Immature natural killer cell (primary cell): ENCODE data around the gene NINJ1. TPM values are rescaled to one million over a fixed set of nuclear protein-coding genes. Genes with fewer than 3 reads are reported as not detected.

Experiments
- DNase-seq, 3 donors: peaks; one replicate each; pipeline ENCODE4 v3.0.0; 2022; ENCODE audit warnings: mixed read lengths in 1 of 3
- H3K27ac Mint-ChIP-seq, 6 donors: one replicate each; pipeline ENCODE4 v1.8.0; 2020; ENCODE audit warnings: mixed read lengths in 6 of 6, mild to moderate bottlenecking in 5 of 6, inconsistent platforms in 4 of 6, moderate library complexity in 3 of 6
- H3K27me3 Mint-ChIP-seq, 3 donors: one replicate each; pipeline ENCODE4 v1.8.0; 2020 to 2021; ENCODE audit warnings: low read depth in 3 of 3, mild to moderate bottlenecking in 3 of 3, mixed read lengths in 3 of 3, moderate library complexity in 3 of 3, inconsistent platforms in 1 of 3
- H3K36me3 Mint-ChIP-seq, 3 donors: one replicate each; pipeline ENCODE4 v1.8.0; 2020; ENCODE audit warnings: mixed read lengths in 3 of 3, inconsistent platforms in 2 of 3, mild to moderate bottlenecking in 2 of 3
- H3K4me1 Mint-ChIP-seq, 2 donors: one replicate each; pipeline ENCODE4 v1.8.0; 2020; ENCODE audit warnings: inconsistent platforms in 2 of 2, mild to moderate bottlenecking in 2 of 2, mixed read lengths in 2 of 2, moderate library complexity in 1 of 2
- H3K4me3 Mint-ChIP-seq, 5 donors: one replicate each; pipeline ENCODE4 v1.8.0; 2020; ENCODE audit warnings: mild to moderate bottlenecking in 5 of 5, mixed read lengths in 5 of 5, inconsistent platforms in 3 of 5, moderate library complexity in 3 of 5
- H3K9me3 Mint-ChIP-seq, 6 donors: one replicate each; pipeline ENCODE4 v1.8.0; 2020; ENCODE audit warnings: mild to moderate bottlenecking in 6 of 6, mixed read lengths in 6 of 6, inconsistent platforms in 4 of 6, moderate library complexity in 3 of 6
- polyA plus RNA-seq, 3 donors: library from polyadenylated mRNA; unstranded; fragments of 300-500 nt; fragmentation: Illumina TruSeq; gene quantifications; one replicate each; pipeline ENCODE4 v1.2.3, GENCODE V29; 2021

NINJ1 gene
- polyA plus RNA-seq, 3 donors from 2014 or later: 51.3 to 91.0 (median 54.0) TPM

GRCh38 chr9:93133681-93134014, 403 bp downstream of the NINJ1 start:
- Mint-ChIP-seq H3K27me3 (peaks cover 7 to 14% (median 13%) of the 10 kb centered on the region in 3 donors), H3K9me3 (no peaks in the 10 kb centered on the region), H3K4me1 (peaks cover 28 to 32% of the 10 kb centered on the region in 2 donors), H3K4me3 (peak overlapping the region; percentile 78 to 87 (median 81)), H3K27ac (peak overlapping the region in 5 of 6 donors; percentile 66 to 94 (median 87)), H3K36me3 (no peaks in the 10 kb centered on the region)
- DNase-seq: peak in 1 of 3 donors; percentile 63

DNA sequence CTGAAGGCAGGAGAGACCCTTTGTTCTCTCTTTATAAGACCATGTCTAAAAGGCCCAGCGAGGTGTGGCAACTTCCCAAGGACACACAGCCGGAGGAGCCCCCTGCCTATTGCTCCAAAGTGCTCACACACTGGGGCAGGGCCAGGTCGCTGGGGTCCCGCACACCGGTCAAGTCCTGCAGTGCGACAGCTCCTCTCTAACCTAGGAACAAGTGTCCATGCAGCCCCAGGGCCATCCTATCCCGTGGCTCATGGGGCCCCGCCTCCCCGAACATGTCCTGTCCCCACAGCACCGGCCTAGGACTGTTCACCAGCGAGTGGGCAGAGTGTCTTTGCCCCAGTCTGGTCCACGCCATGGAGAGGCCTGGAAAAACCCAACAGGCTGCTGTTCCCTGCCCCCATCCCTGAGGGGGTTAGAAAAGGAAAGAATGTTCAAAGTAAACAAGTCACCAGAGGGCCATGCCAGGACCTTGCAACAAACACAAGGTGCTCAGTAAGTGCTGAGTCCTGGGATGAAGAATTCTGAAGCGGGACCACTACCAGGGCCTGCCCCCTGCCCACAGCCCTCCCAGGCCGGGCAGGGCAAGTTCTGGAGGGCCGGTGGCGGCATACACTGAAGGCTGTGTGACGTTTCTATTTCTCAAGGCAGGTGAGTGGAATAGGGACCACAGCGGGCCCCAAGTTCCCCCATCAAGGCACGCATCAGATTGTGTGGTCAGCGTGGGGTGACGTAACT, 938 bp downstream of the NINJ1 start:
- peak overlapping the region; percentile 78 to 87 (median 81) for H3K4me3 Mint-ChIP-seq
- no peaks in the 10 kb centered on the region for H3K9me3 Mint-ChIP-seq
- H3K27ac Mint-ChIP-seq: peak overlapping the region in 5 of 6 donors; percentile 66 to 94 (median 87)
- peaks cover 28 to 34% of the 10 kb centered on the region in 2 donors for H3K4me1 Mint-ChIP-seq
- H3K27me3 Mint-ChIP-seq: peaks cover 7 to 14% (median 13%) of the 10 kb centered on the region in 3 donors
- no peaks in the 10 kb centered on the region for H3K36me3 Mint-ChIP-seq
- DNase-seq: peak in 2 of 3 donors; percentile 59 to 73

DNA sequence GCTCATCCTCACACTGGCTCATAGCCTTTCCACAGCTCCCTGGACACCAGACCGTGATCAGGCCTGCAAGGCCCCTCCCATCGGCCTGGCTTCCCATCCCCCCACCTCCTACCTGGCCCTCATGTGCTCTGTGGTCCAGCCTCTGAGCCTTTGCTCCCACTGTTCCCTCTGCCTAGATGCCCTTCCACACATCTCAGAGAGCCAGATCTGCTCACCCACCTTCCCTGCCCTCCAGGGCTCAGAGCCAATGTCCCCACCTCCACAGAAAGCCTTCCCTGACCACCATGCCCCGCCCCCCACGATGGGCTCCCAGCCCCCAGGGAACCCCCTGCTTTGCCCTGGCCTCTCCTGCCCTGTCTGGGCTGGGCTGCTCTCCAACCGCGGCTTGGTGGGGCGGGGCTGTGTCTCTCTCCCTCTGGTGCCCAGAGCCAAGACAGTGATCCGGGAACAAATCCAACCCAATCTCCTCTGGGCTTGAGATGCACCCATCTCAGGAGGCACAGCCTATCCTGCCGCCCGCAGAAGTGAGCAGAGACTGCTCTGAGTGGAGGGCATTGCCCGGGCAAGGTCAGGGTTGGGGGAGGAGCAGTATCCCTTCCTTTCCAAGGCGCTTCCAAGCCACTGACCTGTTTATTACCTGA, 1.6 kb downstream of the NINJ1 start:
- peaks cover 28 to 34% of the 10 kb centered on the region in 2 donors for H3K4me1 Mint-ChIP-seq
- peaks cover 7 to 15% (median 13%) of the 10 kb centered on the region in 3 donors for H3K27me3 Mint-ChIP-seq
- peak overlapping the region in 4 of 6 donors; percentile 55 to 94 (median 78) for H3K27ac Mint-ChIP-seq
- H3K9me3 Mint-ChIP-seq: no peaks in the 10 kb centered on the region
- DNase-seq: no peak
- no peaks in the 10 kb centered on the region for H3K36me3 Mint-ChIP-seq
- H3K4me3 Mint-ChIP-seq: peak overlapping the region; percentile 30 to 87 (median 80)

DNA sequence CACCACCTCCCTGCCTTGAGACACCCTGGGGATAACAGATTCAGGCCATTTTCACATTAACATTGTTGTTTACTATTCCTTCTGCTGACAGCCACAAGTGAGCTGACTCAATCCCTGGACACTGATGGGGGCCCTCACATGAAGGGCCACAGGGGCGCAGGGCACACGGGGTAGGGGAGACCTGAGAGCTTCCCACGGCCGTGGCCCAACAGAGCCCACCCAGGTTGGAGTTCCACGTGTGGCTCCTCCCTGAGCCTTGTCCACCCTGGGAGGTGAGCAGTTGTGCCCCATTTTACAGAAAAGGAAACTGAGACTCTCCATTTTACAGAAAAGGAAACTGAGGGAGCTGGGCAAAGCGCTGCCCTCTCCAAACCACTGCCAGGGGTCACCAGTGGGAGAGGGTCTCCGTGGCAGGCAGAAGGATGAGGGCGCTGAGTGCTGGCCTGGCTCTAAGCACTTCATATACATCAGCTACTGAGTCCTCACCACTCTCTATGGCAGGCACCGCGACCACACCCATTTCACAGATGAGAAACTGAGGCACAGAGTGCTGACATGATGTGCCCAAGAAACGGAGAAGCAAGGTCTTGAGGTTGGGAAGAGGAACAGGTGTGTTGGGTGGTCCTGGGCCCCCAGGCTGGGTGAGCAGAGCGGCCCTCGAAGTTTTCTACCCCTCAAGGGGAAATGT, 2.3 kb downstream of the NINJ1 start:
- no peak for DNase-seq
- peaks cover 33 to 40% of the 10 kb centered on the region in 2 donors for H3K4me1 Mint-ChIP-seq
- peak overlapping the region; percentile 26 to 64 (median 46) for H3K4me3 Mint-ChIP-seq
- no peaks in the 10 kb centered on the region for H3K36me3 Mint-ChIP-seq
- no peaks in the 10 kb centered on the region for H3K9me3 Mint-ChIP-seq
- H3K27me3 Mint-ChIP-seq: peaks cover 7 to 15% (median 13%) of the 10 kb centered on the region in 3 donors
- peak overlapping the region in 4 of 6 donors; percentile 19 to 94 (median 36) for H3K27ac Mint-ChIP-seq

GRCh38 chr9:93130861-93131481, 3.1 kb downstream of the NINJ1 start:
- Mint-ChIP-seq H3K4me1 (peaks cover 40 to 47% of the 10 kb centered on the region in 2 donors), H3K4me3 (no peak overlapping the region), H3K9me3 (no peaks in the 10 kb centered on the region), H3K27me3 (peaks cover 9 to 17% (median 14%) of the 10 kb centered on the region in 3 donors), H3K27ac (peak overlapping the region in 1 of 6 donors; percentile 16), H3K36me3 (peaks cover 0 to 3% (median 0%) of the 10 kb centered on the region in 3 donors)
- DNase-seq: no peak

GRCh38 chr9:93129691-93130500, 4.2 kb downstream of the NINJ1 start:
- H3K27ac Mint-ChIP-seq: no peak overlapping the region
- peaks cover 47 to 55% of the 10 kb centered on the region in 2 donors for H3K4me1 Mint-ChIP-seq

GRCh38 chr9:93129286-93129685, 4.8 kb downstream of the NINJ1 start:
- H3K27ac Mint-ChIP-seq: no peak overlapping the region
- no peaks in the 10 kb centered on the region for H3K9me3 Mint-ChIP-seq
- DNase-seq: no peak
- H3K4me1 Mint-ChIP-seq: peaks cover 47 to 54% of the 10 kb centered on the region in 2 donors
- H3K4me3 Mint-ChIP-seq: no peak overlapping the region
- H3K27me3 Mint-ChIP-seq: peaks cover 6 to 13% (median 12%) of the 10 kb centered on the region in 3 donors
- peaks cover 0 to 4% (median 0%) of the 10 kb centered on the region in 3 donors for H3K36me3 Mint-ChIP-seq

More at GRCh38 chr9:93129691-93130500, 4.2 kb downstream of the NINJ1 start:
- Mint-ChIP-seq H3K4me3 (no peak overlapping the region), H3K36me3 (peaks cover 0 to 4% (median 0%) of the 10 kb centered on the region in 3 donors), H3K9me3 (no peaks in the 10 kb centered on the region), H3K27me3 (peaks cover 10 to 17% (median 16%) of the 10 kb centered on the region in 3 donors)
- no peak for DNase-seq

DNA sequence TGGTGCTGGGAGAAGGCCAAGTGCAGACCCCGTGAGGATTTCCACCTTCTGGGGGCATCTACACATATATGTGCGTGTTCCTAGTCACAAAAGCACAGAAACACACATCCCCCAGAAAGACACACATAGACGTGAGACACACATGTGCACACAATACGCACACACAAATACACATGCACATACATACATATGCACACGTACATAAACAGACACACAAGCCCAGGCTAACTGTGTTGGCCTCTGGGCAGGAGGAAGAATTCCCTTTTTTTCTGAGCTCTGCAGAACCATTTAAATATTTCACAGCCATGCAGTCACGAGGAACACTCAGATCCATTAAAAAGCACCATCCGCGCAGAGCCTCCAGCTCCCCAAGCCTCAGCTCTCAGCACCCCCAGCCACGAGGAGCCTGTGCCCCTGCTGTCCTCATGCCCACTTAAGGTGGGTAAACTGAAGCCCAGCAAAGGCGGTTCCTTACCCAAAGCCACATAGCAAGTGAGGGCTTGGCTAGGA, 5.3 kb downstream of the NINJ1 start:
- DNase-seq: no peak
- H3K4me1 Mint-ChIP-seq: peaks cover 52 to 59% of the 10 kb centered on the region in 2 donors
- H3K9me3 Mint-ChIP-seq: no peaks in the 10 kb centered on the region
- H3K4me3 Mint-ChIP-seq: peak overlapping the region in 1 of 5 donors; percentile 39
- H3K27me3 Mint-ChIP-seq: peaks cover 6 to 12% (median 11%) of the 10 kb centered on the region in 3 donors
- peak overlapping the region; percentile 2 to 60 (median 28) for H3K27ac Mint-ChIP-seq
- peaks cover 0 to 4% (median 0%) of the 10 kb centered on the region in 3 donors for H3K36me3 Mint-ChIP-seq

GRCh38 chr9:93128011-93128714, 5.9 kb downstream of the NINJ1 start:
- peak overlapping the region; percentile 7 to 60 (median 24) for H3K27ac Mint-ChIP-seq
- DNase-seq: no peak

DNA sequence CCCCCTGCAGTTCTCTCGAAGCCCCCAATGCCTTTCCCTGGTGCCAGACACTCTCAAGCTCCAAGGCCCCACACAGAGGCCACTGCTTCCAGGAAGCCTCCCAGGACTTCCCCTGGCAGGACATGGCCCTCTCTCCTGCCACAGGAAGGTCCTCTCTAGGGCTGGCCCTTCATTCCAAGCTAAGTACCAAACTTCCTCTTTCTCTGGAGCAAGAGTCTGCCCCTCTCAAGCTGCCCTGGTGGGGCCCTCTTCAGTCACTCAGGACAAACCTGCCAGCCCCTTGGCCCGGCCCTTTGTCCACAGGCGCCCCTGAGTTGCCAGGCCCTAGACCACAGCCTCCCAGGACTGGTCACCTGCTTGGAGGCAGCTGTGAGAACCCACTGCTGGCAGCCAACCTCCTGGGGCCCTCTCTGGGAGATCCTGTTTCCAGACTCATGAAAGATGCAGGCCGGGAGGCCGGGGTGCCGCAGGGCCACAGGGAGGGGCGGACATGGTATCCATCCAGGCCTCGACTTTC, 6.6 kb downstream of the NINJ1 start:
- Mint-ChIP-seq H3K9me3 (no peaks in the 10 kb centered on the region), H3K4me3 (peak overlapping the region in 2 of 5 donors; percentile 0 to 29), H3K4me1 (peaks cover 46 to 54% of the 10 kb centered on the region in 2 donors), H3K27me3 (peaks cover 4 to 6% (median 4%) of the 10 kb centered on the region in 3 donors), H3K36me3 (peaks cover 0 to 4% (median 0%) of the 10 kb centered on the region in 3 donors), H3K27ac (peak overlapping the region; percentile 16 to 93 (median 46))
- no peak for DNase-seq

More at GRCh38 chr9:93128011-93128714, 5.9 kb downstream of the NINJ1 start:
- peak overlapping the region in 1 of 5 donors; percentile 39 for H3K4me3 Mint-ChIP-seq
- peaks cover 6 to 8% (median 7%) of the 10 kb centered on the region in 3 donors for H3K27me3 Mint-ChIP-seq
- H3K4me1 Mint-ChIP-seq: peaks cover 53 to 58% of the 10 kb centered on the region in 2 donors
- H3K36me3 Mint-ChIP-seq: peaks cover 0 to 4% (median 0%) of the 10 kb centered on the region in 3 donors
- no peaks in the 10 kb centered on the region for H3K9me3 Mint-ChIP-seq

DNA sequence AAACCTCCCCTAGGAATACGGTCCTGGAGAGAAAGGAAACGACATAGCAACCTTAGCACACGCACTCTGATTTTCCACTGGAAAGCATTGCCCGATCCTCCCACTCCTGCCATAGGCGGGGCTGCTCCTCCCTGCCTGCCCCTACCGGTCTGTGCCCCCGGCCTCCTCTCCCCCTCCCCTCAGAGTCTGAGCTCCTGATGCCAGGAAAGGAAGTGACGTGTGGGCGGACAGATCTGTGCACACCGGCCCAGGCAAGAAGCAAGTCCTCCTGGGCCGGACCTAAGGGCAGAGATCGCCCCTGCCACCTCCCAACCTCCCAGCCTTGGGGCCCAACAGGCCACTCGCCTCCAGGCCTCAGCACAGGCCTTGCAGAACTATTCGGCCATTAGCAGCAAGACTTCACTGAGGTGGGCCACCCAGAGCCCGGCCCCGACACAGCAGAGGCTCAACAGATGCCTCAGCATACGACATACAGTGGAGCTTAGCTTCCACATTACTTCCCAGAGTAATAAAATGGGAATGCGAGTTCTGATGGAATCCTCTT, 7.2 kb downstream of the NINJ1 start:
- peaks cover 43 to 49% of the 10 kb centered on the region in 2 donors for H3K4me1 Mint-ChIP-seq
- H3K27ac Mint-ChIP-seq: peak overlapping the region; percentile 40 to 96 (median 54)

More for the DNA sequence above, 7.2 kb downstream of the NINJ1 start:
- Mint-ChIP-seq H3K4me3 (peak overlapping the region in 2 of 5 donors; percentile 0 to 29), H3K9me3 (no peaks in the 10 kb centered on the region), H3K36me3 (peaks cover 0 to 4% (median 0%) of the 10 kb centered on the region in 3 donors), H3K27me3 (peaks cover 3 to 4% (median 4%) of the 10 kb centered on the region in 3 donors)
- no peak for DNase-seq
